BJ (cell line): Measurements from ENCODE around the gene RCBTB1. TPM values are rescaled to one million over a fixed set of nuclear protein-coding genes. Genes with fewer than 3 reads are reported as not detected.

Experiments
- CTCF ChIA-PET: fragments of 350-600 bp; formaldehyde crosslinking; extraction: SDS; loops from one replicate; lab custom pipeline; 2021; ENCODE audit warnings: antibody characterized with exemption, inconsistent platforms; lab: Yijun Ruan, JAX
- POLR2A ChIA-PET: fragments of 300-600 bp; sonication (Branson Sonifier 250); formaldehyde crosslinking; extraction: SDS; loops from one replicate; lab custom pipeline; 2021; ENCODE audit warnings: antibody characterized with exemption; lab: Charles Lee
- DNase-seq: peaks from one replicate; pipeline ENCODE4 v3.0.0-alpha.2; 2011; ENCODE audit warnings: low read depth
- H3K27me3 ChIP-seq: 2 replicates; pipeline ENCODE4 v1.6.0; 2011; ENCODE audit warnings: low read length; ENCODE audit not compliant: control insufficient read depth, insufficient read depth
- H3K36me3 ChIP-seq: 2 replicates; pipeline ENCODE4 v1.5.1; 2011; ENCODE audit warnings: low read length; ENCODE audit not compliant: control insufficient read depth, insufficient read depth
- H3K4me3 ChIP-seq: 2 replicates; pipeline ENCODE4 v1.5.1; 2011; ENCODE audit warnings: low read depth, mild to moderate bottlenecking, control low read depth, low read length
- CTCF ChIP-seq: IDR thresholded peaks from 2 replicates; pipeline ENCODE4 v1.5.1; 2011; ENCODE audit warnings: low read depth, mild to moderate bottlenecking, control low read depth, inconsistent platforms, low read length, moderate library complexity; ENCODE audit not compliant: insufficient read depth
- polyA plus RNA-seq: library from polyadenylated mRNA; depleted of rRNA; stranded (reverse); fragments of >200 nt; gene quantifications from 2 replicates; pipeline ENCODE4 v1.2.3, GENCODE V29; 2011; rRNA removed

Gene RCBTB1
- polyA plus RNA-seq, 1 experiment, result 8.0 TPM

GRCh38 chr13:49488563-49488962 is 96.8 kb downstream of the RCBTB1 start:
- no peak for DNase-seq
- ChIA-PET POLR2A (no interaction called here), CTCF (no interaction called here)

More at GRCh38 chr13:49488563-49488962, 96.8 kb downstream of the RCBTB1 start:
- no peak for TF ChIP-seq CTCF
- H3K36me3 ChIP-seq, result no peaks in the 10 kb centered on the region; the same call in 1 of the 2 replicates
- H3K4me3 ChIP-seq, result no peak overlapping the region
- H3K27me3 ChIP-seq, result no peaks in the 10 kb centered on the region

Other genes starting within 250 kb of the RCBTB1 start
- 6.5 and 9.4 TPM in 2 replicates for gene CAB39L, start 141.5 kb downstream of the RCBTB1 start, polyA plus RNA-seq
- gene SETDB2, start 141.3 kb downstream of the RCBTB1 start, polyA plus RNA-seq, result 2.3 and 4.9 TPM in 2 replicates
- gene PHF11, start 89.6 kb downstream of the RCBTB1 start, polyA plus RNA-seq, result 18.7 and 28.8 TPM in 2 replicates
- not detected in 2 replicates for gene ARL11, start 42.9 kb upstream of the RCBTB1 start, polyA plus RNA-seq
- gene EBPL, start 105.9 kb upstream of the RCBTB1 start, polyA plus RNA-seq, result 43.3 and 52.2 TPM in 2 replicates
- 14.9 and 28.1 TPM in 2 replicates for gene KPNA3, start 207.1 kb upstream of the RCBTB1 start, polyA plus RNA-seq